GM12875 (cell line): ENCODE data around the gene THAP8.
A peak's percentile ranks its signal among the peaks of the same experiment; 100 is the strongest.

Experiments
- H3K4me3 ChIP-seq: one replicate; pipeline ENCODE4 v1.5.1; 2011; ENCODE audit warnings: low read depth, low read length, control low read depth
- CTCF ChIP-seq: IDR thresholded peaks from 2 replicates; pipeline ENCODE4 v1.5.1; 2011; ENCODE audit warnings: low read depth, mild to moderate bottlenecking, control low read depth, inconsistent platforms, low read length, moderate library complexity, borderline replicate concordance; ENCODE audit not compliant: insufficient read depth

THAP8 gene

DNA sequence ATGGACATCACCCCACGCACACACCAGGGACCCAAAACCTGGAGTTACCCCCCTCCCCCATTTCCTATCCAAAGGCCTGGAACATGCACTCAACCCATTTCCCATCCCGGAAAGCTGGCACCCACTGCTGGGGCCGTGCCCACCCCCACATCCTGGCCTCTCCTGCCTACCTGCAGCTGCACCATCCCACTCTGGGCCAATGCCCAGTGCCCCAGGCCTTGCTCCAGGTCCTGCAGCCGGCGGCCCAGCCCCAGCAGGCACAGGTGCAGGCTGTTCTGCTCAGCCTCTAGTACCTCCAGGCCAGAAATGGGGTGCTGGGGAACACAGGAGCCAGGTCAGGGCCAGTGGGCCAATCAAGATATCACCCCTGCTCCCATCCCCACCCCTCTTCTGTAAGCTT, 47.1 kb downstream of the THAP8 start:
- H3K4me3 ChIP-seq, result no peak overlapping the region
- no peak for TF ChIP-seq CTCF

GRCh38 chr19:36003284-36003683, 50.8 kb downstream of the THAP8 start:
- no peak overlapping the region for H3K4me3 ChIP-seq
- no peak for TF ChIP-seq CTCF

DNA sequence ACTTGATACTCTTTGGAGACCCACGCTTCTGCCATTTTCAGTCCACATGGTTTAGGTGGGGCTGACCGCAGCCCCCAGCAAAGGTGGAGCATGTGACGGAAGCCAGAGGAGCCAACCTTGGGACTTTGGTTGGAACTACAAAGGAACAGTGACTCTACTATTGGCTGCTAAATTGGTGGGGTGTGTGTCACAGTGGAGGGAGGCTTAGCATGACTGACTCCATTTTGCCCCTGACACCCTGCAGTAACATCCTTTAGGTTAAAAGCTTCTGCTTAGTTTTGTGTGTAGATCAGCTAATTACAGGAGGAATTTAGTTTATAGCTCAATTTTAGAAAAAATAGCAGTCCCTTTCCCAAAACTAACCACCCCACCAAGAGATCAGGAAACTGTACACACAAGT, 52.5 kb downstream of the THAP8 start:
- no peak for TF ChIP-seq CTCF

GRCh38 chr19:35996777-35997176, 57.3 kb downstream of the THAP8 start:
- no peak overlapping the region for H3K4me3 ChIP-seq
- TF ChIP-seq CTCF, result no peak

More for the DNA sequence above, 52.5 kb downstream of the THAP8 start:
- no peak overlapping the region for H3K4me3 ChIP-seq

DNA sequence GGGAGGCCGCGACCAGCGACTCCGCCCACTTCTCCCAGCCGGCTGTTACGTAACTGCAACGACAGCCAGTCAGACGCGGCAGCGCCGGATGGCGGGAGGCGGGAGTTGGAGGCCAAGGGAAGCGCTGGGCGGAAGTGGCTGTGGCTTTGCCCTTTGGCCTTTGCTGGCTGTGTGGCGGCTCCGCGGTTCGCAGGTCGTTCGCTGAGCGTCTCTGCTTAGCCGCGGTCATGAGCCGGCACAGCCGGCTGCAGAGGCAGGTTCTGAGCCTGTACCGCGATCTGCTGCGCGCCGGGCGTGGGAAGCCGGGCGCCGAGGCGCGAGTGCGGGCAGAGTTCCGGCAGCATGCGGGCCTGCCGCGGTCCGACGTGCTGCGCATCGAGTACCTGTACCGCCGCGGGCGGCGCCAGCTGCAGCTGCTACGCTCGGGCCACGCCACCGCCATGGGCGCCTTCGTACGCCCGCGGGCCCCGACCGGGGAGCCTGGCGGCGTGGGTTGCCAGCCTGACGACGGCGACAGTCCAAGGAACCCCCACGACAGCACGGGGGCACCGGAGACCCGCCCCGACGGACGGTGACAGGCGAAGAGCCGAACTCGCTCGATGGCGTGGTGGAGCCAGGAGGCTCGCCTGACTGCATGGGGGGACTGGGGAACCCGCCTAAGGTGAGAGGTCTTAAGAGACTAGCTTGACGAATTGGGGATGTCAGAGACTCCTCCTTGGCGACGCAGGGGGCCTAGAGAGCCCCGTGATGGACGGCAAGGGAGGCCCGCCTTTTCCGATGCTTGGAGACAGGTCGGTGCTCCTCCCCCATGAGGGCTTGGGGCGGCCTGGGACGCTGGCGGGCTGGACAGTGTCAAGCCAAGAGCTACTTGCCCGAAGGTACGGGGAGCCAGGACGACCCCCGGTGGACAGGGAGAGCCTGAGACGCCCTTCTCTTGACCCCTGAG, 58.8 kb downstream of the THAP8 start, which contains the start of gene SDHAF1:
Gene SDHAF1, plus strand, starts transcription at position 141 of the 946 bp plus-strand sequence. Its CDS starts 87 bp downstream, at position 228.
- peak within 1 kb of the TSS; percentile 95 for H3K4me3 ChIP-seq
- TF ChIP-seq CTCF, result 0 out of 2 replicates have a peak, but pooled peaks have one; percentile 13

DNA sequence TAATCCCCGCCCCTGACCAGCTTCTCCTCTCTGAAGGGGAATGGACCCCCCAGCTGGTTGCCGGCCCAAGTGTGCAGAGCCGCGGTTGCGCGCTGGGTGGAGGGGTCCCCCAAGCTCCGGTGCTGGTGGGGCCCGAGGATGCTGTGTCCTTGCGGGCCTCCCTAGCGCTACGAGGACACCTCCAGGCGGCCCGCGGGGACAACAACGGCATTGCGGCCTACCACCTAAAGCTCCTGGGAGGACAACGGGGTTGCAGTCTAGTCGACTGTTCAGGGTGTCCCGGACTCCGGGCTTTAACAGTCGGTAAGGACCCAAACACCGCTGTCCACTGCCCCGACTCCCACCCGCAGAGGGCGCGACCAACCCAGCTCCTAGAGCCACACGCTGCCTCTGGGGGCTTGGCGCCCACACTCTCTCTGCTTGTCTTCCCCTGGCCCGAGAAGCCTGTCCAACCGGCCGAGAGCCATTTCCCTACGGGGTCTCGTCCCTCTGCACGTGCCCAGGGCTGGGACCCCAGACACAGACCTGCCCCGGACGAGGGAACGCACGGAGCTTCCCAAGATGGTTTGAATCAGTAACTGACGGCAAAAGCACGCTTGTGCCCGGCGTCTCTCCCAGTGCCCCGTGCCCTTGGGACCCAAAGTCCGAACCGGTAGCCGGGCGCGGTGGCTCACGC, 60.0 kb downstream of the THAP8 start:
- H3K4me3 ChIP-seq, result peak overlapping the region; percentile 43
- 0 out of 2 replicates have a peak, but pooled peaks have one; percentile 16 for TF ChIP-seq CTCF
